ENCODE results near the gene DIDO1. TPM values are rescaled to one million over a fixed set of nuclear protein-coding genes. Genes with fewer than 3 reads are reported as not detected.

Gene DIDO1
- total and polyA plus RNA-seq, 12 donors = 19.0 to 51.3 (median 37.3) TPM

- TF ChIP-seq CTCF (IDR thresholded peaks at IDR 0.05) = no peak
- Histone ChIP-seq H3K36me3 (replicated peaks in 1 of 2) (peaks cover 0 to 48% of the 10 kb centered on the region in 2 donors), H3K27me3 (no peaks in the 10 kb centered on the region), H3K4me3 (no peak overlapping the region), H3K27ac (no peak overlapping the region), H3K4me1 (replicated peaks in 1 of 2) (peaks cover 12 to 15% of the 10 kb centered on the region in 2 donors), H3K9me3 (replicated peaks in 1 of 3) (no peaks in the 10 kb centered on the region)
- no peak for DNase-seq
- 78 to 94% (median 91%) methylated on average over 1 to 2 of the region's 2 CpGs; no CpG with 5 or more reads in 1 of the 4 donors for WGBS, 4 donors
- intact Hi-C loops (cut with DNase I) = no loop called here
These were observed 16.2 kb upstream of the DIDO1 start for GRCh38 chr20:62942456-62942855.

- peaks cover 0 to 43% of the 10 kb centered on the region in 2 donors for H3K36me3 ChIP-seq (replicated peaks in 1 of 2)
- H3K27ac ChIP-seq = no peak overlapping the region
- H3K4me3 ChIP-seq = no peak overlapping the region
- TF ChIP-seq POLR2A (IDR thresholded peaks at IDR 0.05) (no peak), CTCF (IDR thresholded peaks at IDR 0.05) (no peak)
- H3K27me3 ChIP-seq = no peaks in the 10 kb centered on the region
- DNase-seq = no peak
- H3K4me1 ChIP-seq (replicated peaks in 1 of 2) = peaks cover 12 to 17% of the 10 kb centered on the region in 2 donors
- H3K9me3 ChIP-seq (replicated peaks in 1 of 3) = no peaks in the 10 kb centered on the region
- 95 to 100% (median 100%) methylated on average over 1 of the region's 1 CpG for WGBS, 4 donors
- intact Hi-C loops (cut with DNase I) = no loop called here
These were observed 15.5 kb upstream of the DIDO1 start for GRCh38 chr20:62941792-62942191.

GRCh38 chr20:62940875-62941274, 14.6 kb upstream of the DIDO1 start:
- 88 to 93% (median 90%) methylated on average over 8 of the region's 8 CpGs for WGBS, 4 donors
- Histone ChIP-seq H3K27ac (no peak overlapping the region), H3K4me1 (replicated peaks in 1 of 2) (peaks cover 21 to 26% of the 10 kb centered on the region in 2 donors), H3K9me3 (replicated peaks in 1 of 3) (no peaks in the 10 kb centered on the region), H3K36me3 (replicated peaks in 1 of 2) (peaks cover 0 to 34% of the 10 kb centered on the region in 2 donors), H3K27me3 (no peaks in the 10 kb centered on the region), H3K4me3 (no peak overlapping the region)
- intact Hi-C loops (cut with DNase I) = no loop called here
- DNase-seq = no peak
- no peak for TF ChIP-seq POLR2A (IDR thresholded peaks at IDR 0.05)
- no peak for TF ChIP-seq CTCF (IDR thresholded peaks at IDR 0.05)

DNA sequence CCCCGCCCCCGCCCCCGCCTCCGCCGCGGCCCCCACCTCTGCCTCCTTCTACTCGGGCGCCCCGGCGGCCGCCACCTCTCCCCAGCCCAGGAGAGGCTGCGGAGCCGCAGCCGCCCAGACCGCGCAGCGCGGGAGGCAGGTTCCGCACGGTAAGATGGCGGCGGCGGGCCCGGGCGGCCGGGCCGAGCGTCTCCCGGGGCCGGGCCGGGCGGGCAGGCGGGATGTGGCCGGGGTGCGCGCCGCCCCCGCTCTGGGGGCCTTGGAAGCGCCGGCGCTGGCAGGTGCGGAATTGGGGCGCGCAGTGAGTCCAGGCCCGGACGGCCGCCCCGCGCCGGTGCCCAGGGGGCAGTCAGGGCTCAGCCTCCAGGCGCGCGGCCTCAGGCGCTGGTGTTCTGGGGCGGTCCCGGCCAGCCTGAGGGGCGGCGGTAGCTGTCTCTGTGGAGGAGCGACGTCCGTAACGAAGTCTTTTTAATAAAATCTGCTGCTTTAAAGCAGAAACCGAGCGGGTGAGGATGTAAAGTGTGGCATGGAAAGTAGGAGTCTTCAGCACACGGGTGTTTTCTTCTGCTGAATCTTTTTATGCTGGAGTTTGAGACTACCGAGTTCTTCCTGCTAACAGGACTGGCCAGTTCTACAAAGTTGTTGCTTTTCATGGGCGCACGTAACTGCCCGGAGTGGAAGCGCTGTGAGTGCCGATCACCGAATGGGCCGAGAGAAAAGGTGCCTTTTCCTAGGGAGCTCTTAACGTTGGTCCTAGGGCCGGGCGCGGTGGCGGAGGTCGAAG, 12.0 kb upstream of the DIDO1 start, which contains the start of gene GID8:
TSS of gene GID8 (plus strand) at position 43 of the 784 bp plus-strand sequence. CDS start 3,356 bp downstream, outside the sequence.
- WGBS, 4 donors = 0 to 1% (median 0%) methylated on average over 16 to 79 of the region's 79 CpGs
- peaks cover 22 to 34% of the 10 kb centered on the region in 2 donors for H3K4me1 ChIP-seq (replicated peaks in 1 of 2)
- intact Hi-C loops (cut with DNase I) = no loop called here

More for the DNA sequence above, 12.0 kb upstream of the DIDO1 start, which contains the start of gene GID8:
- H3K27me3 ChIP-seq = no peaks in the 10 kb centered on the region
- peaks cover 0 to 17% of the 10 kb centered on the region in 2 donors for H3K36me3 ChIP-seq (replicated peaks in 1 of 2)
- peak; percentile 24 to 43 for TF ChIP-seq POLR2A (IDR thresholded peaks at IDR 0.05)
- TF ChIP-seq CTCF (IDR thresholded peaks at IDR 0.05) = no peak
- DNase-seq = peak in 5 of 7 donors; percentile 47 to 68 (median 61)
- no peaks in the 10 kb centered on the region for H3K9me3 ChIP-seq (replicated peaks in 1 of 3)
- peak within 1 kb of the TSS; percentile 74 to 96 (median 90) for H3K27ac ChIP-seq
- peak within 1 kb of the TSS; percentile 45 to 93 (median 72) for H3K4me3 ChIP-seq
